ENCODE measurements around the gene TMEM14C.

DNA sequence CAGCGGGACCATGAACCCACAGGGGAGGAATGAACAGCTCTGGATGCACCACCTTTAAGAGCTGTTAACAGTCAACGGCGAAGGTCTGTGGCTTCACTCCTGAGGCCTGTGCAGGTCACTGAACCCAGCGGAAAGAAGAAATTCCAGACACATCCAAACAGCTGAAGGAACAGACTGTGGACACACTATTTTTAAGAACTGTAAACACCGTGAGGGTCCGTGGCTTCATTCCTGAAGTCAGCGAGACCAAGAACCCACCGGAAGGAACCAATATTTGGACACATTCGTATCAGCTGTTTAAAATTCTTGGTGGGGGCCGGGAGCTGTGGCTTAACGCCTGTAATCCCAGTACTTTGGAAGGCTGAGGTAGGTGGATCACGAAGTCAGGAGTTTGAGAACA lies 19.4 kb downstream of the TMEM14C start:
- no peak for TF ChIP-seq POLR2A (IDR thresholded peaks at IDR 0.05)
- TF ChIP-seq, protein P1, sequence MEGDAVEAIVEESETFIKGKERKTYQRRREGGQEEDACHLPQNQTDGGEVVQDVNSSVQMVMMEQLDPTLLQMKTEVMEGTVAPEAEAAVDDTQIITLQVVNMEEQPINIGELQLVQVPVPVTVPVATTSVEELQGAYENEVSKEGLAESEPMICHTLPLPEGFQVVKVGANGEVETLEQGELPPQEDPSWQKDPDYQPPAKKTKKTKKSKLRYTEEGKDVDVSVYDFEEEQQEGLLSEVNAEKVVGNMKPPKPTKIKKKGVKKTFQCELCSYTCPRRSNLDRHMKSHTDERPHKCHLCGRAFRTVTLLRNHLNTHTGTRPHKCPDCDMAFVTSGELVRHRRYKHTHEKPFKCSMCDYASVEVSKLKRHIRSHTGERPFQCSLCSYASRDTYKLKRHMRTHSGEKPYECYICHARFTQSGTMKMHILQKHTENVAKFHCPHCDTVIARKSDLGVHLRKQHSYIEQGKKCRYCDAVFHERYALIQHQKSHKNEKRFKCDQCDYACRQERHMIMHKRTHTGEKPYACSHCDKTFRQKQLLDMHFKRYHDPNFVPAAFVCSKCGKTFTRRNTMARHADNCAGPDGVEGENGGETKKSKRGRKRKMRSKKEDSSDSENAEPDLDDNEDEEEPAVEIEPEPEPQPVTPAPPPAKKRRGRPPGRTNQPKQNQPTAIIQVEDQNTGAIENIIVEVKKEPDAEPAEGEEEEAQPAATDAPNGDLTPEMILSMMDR (IDR thresholded peaks at IDR 0.05) = no peak

All from right lobe of liver (tissue), 4 donors.